PFSK-1 (cell line): ENCODE results near the gene FITM1.

ENCODE experiments used
- FOXP2 ChIP-seq: optimal IDR thresholded peaks from 2 replicates; pipeline ENCODE3; 2011; ENCODE audit warnings: borderline replicate concordance, control low read depth, inconsistent platforms; ENCODE audit not compliant: insufficient read depth; ENCODE audit errors: extremely low read length, extremely low read depth
- POLR2AphosphoS5 ChIP-seq: IDR thresholded peaks from 2 replicates; pipeline ENCODE4 v1.6.1; 2012; ENCODE audit warnings: low read depth, mild to moderate bottlenecking, control low read depth, low read length, moderate library complexity
- REST ChIP-seq, 2 experiments: IDR thresholded peaks; 2 replicates each; pipeline versions ENCODE4 v1.6.1 to v1.8.0; 2011 to 2012; ENCODE audit warnings: low read depth in 2 of 2, low read length in 2 of 2, control low read depth in 1 of 2, inconsistent platforms in 1 of 2, mild to moderate bottlenecking in 1 of 2, moderate library complexity in 1 of 2; ENCODE audit not compliant: insufficient read depth in 1 of 2
- SIN3A ChIP-seq: IDR thresholded peaks from 2 replicates; pipeline ENCODE4 v1.6.1; 2012; ENCODE audit warnings: mild to moderate bottlenecking, low read length, moderate library complexity, borderline replicate concordance; ENCODE audit not compliant: insufficient read depth
- TAF1 ChIP-seq: IDR thresholded peaks from 2 replicates; pipeline ENCODE4 v1.6.1; 2012; ENCODE audit warnings: low read length, control low read depth, borderline replicate concordance; ENCODE audit not compliant: insufficient read depth

GRCh38 chr14:24132976-24133375 is 2.5 kb downstream of the FITM1 start:
- no peak for TF ChIP-seq POLR2AphosphoS5
- no peak for TF ChIP-seq SIN3A
- no peak for TF ChIP-seq REST (IDR thresholded peaks at IDR 0.05; ENCODE audit: insufficient read depth in 1 of 2, low read depth in 2 of 2, low read length in 2 of 2)
- no peak for TF ChIP-seq FOXP2
- no peak for TF ChIP-seq TAF1
